ENCODE data around the gene PAX2. TPM values are rescaled to one million over a fixed set of nuclear protein-coding genes. Genes with fewer than 3 reads are reported as not detected.

Gene PAX2
- total RNA-seq, 1 experiment from 2014 or later = not detected

GRCh38 chr10:100763043-100763747 lies 17.8 kb downstream of the PAX2 start:
- H3K79me2 ChIP-seq (ENCODE audit: insufficient read depth, low read length) = no peaks in the 10 kb centered on the region
- no peak overlapping the region for H3K4me2 ChIP-seq (ENCODE audit: insufficient read depth, insufficient read length, low read length)
- no peak overlapping the region for H3K14ac ChIP-seq (ENCODE audit: insufficient read depth, low read length)
- no peak overlapping the region for H3T11ph ChIP-seq (ENCODE audit: low read length)
- H3K23me2 ChIP-seq (ENCODE audit: insufficient read length, low read depth, low read length, poor library complexity, severe bottlenecking) = no peaks in the 10 kb centered on the region
- Mint-ChIP-seq H3K9me3 (no peaks in the 10 kb centered on the region), H3K4me3 (no peak overlapping the region), H3K4me1 (peaks cover 2 to 6% of the 10 kb centered on the region in 2 experiments; a peak in 2 of 4 replicates), H3K27me3 (ENCODE audit: low read depth) (peaks cover 98% of the 10 kb centered on the region), H3K27ac (no peak overlapping the region), H3K36me3 (ENCODE audit: insufficient read depth in 1 of 3, low read depth in 3 of 3) (no peaks in the 10 kb centered on the region)
- H3K79me1 ChIP-seq (ENCODE audit: insufficient read depth, low read depth, low read length, poor library complexity, severe bottlenecking) = no peaks in the 10 kb centered on the region
- H3K27me3 ChIP-seq (ENCODE audit: insufficient read depth, low read length) = peaks cover 5% of the 10 kb centered on the region; the same call in 1 of the 2 replicates
- no peak overlapping the region for H3K27ac ChIP-seq (ENCODE audit: insufficient read length, low read depth, low read length)
- no peaks in the 10 kb centered on the region for H3K9me3 ChIP-seq (ENCODE audit: control insufficient read depth, low read depth, low read length)
- H2BK15ac ChIP-seq (ENCODE audit: low read depth, low read length) = no peak overlapping the region
- no peak for DNase-seq
- H2AFZ ChIP-seq (ENCODE audit: low read length) = no peak overlapping the region
- no peak overlapping the region for H2BK12ac ChIP-seq (ENCODE audit: insufficient read length, low read depth, low read length)
- TF ChIP-seq CTCF (conservative IDR thresholded peaks at IDR 0.05) = no peak
- H2AK5ac ChIP-seq (ENCODE audit: insufficient read length, low read length) = no peak overlapping the region
- no peak overlapping the region for H2BK120ac ChIP-seq (ENCODE audit: low read depth, low read length, poor library complexity, severe bottlenecking)
- H4K91ac ChIP-seq (ENCODE audit: insufficient read length, low read depth, low read length) = no peak overlapping the region
- no peak overlapping the region for H2BK20ac ChIP-seq (ENCODE audit: low read depth, low read length, poor library complexity, severe bottlenecking)
- no peak overlapping the region for H3K9ac ChIP-seq (ENCODE audit: extremely low read depth, insufficient read length, low read length)
- H4K5ac ChIP-seq (ENCODE audit: insufficient read length, low read depth, low read length) = no peak overlapping the region
- H4K8ac ChIP-seq (replicated peaks; ENCODE audit: insufficient read length, low read depth, low read length) = no peak overlapping the region
- H3K56ac ChIP-seq (ENCODE audit: insufficient read length, low read depth, low read length) = no peak overlapping the region
- no peak overlapping the region for H3K4ac ChIP-seq (ENCODE audit: low read depth, low read length)
- no peak overlapping the region for H3K23ac ChIP-seq (ENCODE audit: insufficient read length, low read depth, low read length)
- H4K20me1 ChIP-seq (ENCODE audit: control insufficient read depth, insufficient read depth, insufficient read length) = no peaks in the 10 kb centered on the region
- H3K4me1 ChIP-seq (ENCODE audit: insufficient read depth, low read length) = no peaks in the 10 kb centered on the region
- no CpG with 5 or more reads among the region's 5 CpGs for WGBS (ENCODE audit: extremely low coverage, insufficient read length, low lambda C conversion rate)
- H2BK5ac ChIP-seq (ENCODE audit: insufficient read length, low read length) = no peak overlapping the region
- H3K18ac ChIP-seq (ENCODE audit: insufficient read length, low read depth, low read length) = no peak overlapping the region
